Activated naive CD8-positive, alpha-beta T cell treated with anti-CD3 and anti-CD28 coated beads, Interleukin-2, amount 10 ng/mL, durations not matched to agents 7 days and 5 days (primary cell): ENCODE measurements around the gene SMCP. TPM values are rescaled to one million over a fixed set of nuclear protein-coding genes. Genes with fewer than 3 reads are reported as not detected.

Experiments used
- ATAC-seq: fragments of 150-1000 bp; cut with Tn5 transposase; one replicate; pipeline ENCODE4 v1.10.0; 2021; ENCODE audit warnings: low read depth, moderate library complexity
- POLR2A ChIA-PET: fragments of 350-600 bp; sonication (Branson Sonifier 250); formaldehyde crosslinking; loops from one replicate; lab custom pipeline; 2021; ENCODE audit warnings: antibody characterized with exemption; lab: Charles Lee
- DNase-seq: peaks from one replicate; pipeline ENCODE4 v3.0.0; 2021
- H3K27ac Mint-ChIP-seq: one replicate; pipeline ENCODE4 v1.8.0; 2022; ENCODE audit warnings: mild to moderate bottlenecking, mixed read lengths
- H3K27me3 Mint-ChIP-seq: one replicate; pipeline ENCODE4 v1.8.0; 2022; ENCODE audit warnings: mild to moderate bottlenecking, moderate library complexity, mixed read lengths
- H3K36me3 Mint-ChIP-seq: one replicate; pipeline ENCODE4 v1.8.0; 2021; ENCODE audit warnings: mild to moderate bottlenecking, mixed read lengths
- H3K4me1 Mint-ChIP-seq: one replicate; pipeline ENCODE4 v1.8.0; 2021; ENCODE audit warnings: mixed read lengths
- H3K4me3 Mint-ChIP-seq: one replicate; pipeline ENCODE4 v1.8.0; 2022; ENCODE audit warnings: mild to moderate bottlenecking, moderate library complexity, mixed read lengths
- H3K9me3 Mint-ChIP-seq: one replicate; pipeline ENCODE4 v1.8.0; 2021; ENCODE audit warnings: mixed read lengths
- total RNA-seq, 2 experiments: library from RNA; stranded (reverse); gene quantifications; one replicate each; pipeline ENCODE4 v1.2.3, GENCODE V29; 2021

SMCP gene
- total RNA-seq, 2 experiments from 2014 or later = not detected

GRCh38 chr1:152876827-152877226 is 1.3 kb upstream of the SMCP start:
- Mint-ChIP-seq H3K27ac (no peak overlapping the region), H3K36me3 (no peaks in the 10 kb centered on the region), H3K9me3 (no peaks in the 10 kb centered on the region), H3K27me3 (peaks cover 3% of the 10 kb centered on the region), H3K4me3 (no peak overlapping the region), H3K4me1 (no peaks in the 10 kb centered on the region)
- POLR2A ChIA-PET = no interaction called here
- DNase-seq = no peak
- no peak for ATAC-seq

- no peaks in the 10 kb centered on the region for H3K9me3 Mint-ChIP-seq
- no peak overlapping the region for H3K4me3 Mint-ChIP-seq
- H3K36me3 Mint-ChIP-seq = no peaks in the 10 kb centered on the region
- DNase-seq = no peak
- peaks cover under 1% of the 10 kb centered on the region for H3K27me3 Mint-ChIP-seq
- no peak for ATAC-seq
- no peak overlapping the region for H3K27ac Mint-ChIP-seq
- no peaks in the 10 kb centered on the region for H3K4me1 Mint-ChIP-seq
- POLR2A ChIA-PET = no interaction called here
Measured at GRCh38 chr1:152879559-152880198, 1.6 kb downstream of the SMCP start.

GRCh38 chr1:152880316-152880715 is 2.2 kb downstream of the SMCP start:
- POLR2A ChIA-PET = no interaction called here
- H3K27ac Mint-ChIP-seq = no peak overlapping the region
- no peaks in the 10 kb centered on the region for H3K4me1 Mint-ChIP-seq

DNA sequence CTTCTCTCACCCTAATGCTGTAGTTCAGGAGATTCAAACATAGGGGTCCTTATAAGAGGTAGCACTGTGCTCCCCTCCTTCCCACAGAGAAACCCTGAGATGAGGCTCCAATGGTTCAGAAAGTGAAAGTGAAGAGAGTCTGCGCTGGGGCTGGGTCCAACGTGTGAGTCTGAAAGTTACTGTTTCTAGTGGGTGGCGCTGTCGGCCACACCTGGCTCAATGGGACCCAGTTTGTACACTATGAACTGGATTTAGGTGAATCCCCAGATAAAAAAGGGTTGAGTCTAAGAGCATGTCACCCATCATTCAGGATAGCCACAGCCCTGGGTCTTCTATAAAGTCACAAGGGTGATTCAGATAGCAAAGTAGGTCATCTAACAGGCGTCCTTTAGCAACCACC is 2.8 kb downstream of the SMCP start:
- no peak for DNase-seq
- H3K27ac Mint-ChIP-seq = no peak overlapping the region
- POLR2A ChIA-PET = no interaction called here
- H3K4me1 Mint-ChIP-seq = no peaks in the 10 kb centered on the region
- H3K9me3 Mint-ChIP-seq = no peaks in the 10 kb centered on the region
- H3K36me3 Mint-ChIP-seq = no peaks in the 10 kb centered on the region
- ATAC-seq = no peak
- no peak overlapping the region for H3K4me3 Mint-ChIP-seq
- no peaks in the 10 kb centered on the region for H3K27me3 Mint-ChIP-seq

More at GRCh38 chr1:152880316-152880715, 2.2 kb downstream of the SMCP start:
- no peak for DNase-seq
- no peaks in the 10 kb centered on the region for H3K27me3 Mint-ChIP-seq
- no peak for ATAC-seq
- H3K36me3 Mint-ChIP-seq = no peaks in the 10 kb centered on the region
- H3K9me3 Mint-ChIP-seq = no peaks in the 10 kb centered on the region
- H3K4me3 Mint-ChIP-seq = no peak overlapping the region

GRCh38 chr1:152884085-152884484 is 6.0 kb downstream of the SMCP start:
- no peak for DNase-seq
- Mint-ChIP-seq H3K4me3 (no peak overlapping the region), H3K36me3 (no peaks in the 10 kb centered on the region), H3K4me1 (no peaks in the 10 kb centered on the region), H3K9me3 (no peaks in the 10 kb centered on the region), H3K27me3 (no peaks in the 10 kb centered on the region), H3K27ac (no peak overlapping the region)
- POLR2A ChIA-PET = no interaction called here
- no peak for ATAC-seq

- H3K4me1 Mint-ChIP-seq = no peaks in the 10 kb centered on the region
- no peak overlapping the region for H3K27ac Mint-ChIP-seq
- H3K36me3 Mint-ChIP-seq = no peaks in the 10 kb centered on the region
- ATAC-seq (no peak), DNase-seq (no peak)
- H3K9me3 Mint-ChIP-seq = no peaks in the 10 kb centered on the region
- H3K27me3 Mint-ChIP-seq = no peaks in the 10 kb centered on the region
- no peak overlapping the region for H3K4me3 Mint-ChIP-seq
- POLR2A ChIA-PET = no interaction called here
Measured at GRCh38 chr1:152884506-152884905, 6.4 kb downstream of the SMCP start.

GRCh38 chr1:152884966-152885624 is 7.0 kb downstream of the SMCP start:
- Mint-ChIP-seq H3K9me3 (no peaks in the 10 kb centered on the region), H3K4me1 (no peaks in the 10 kb centered on the region), H3K27ac (no peak overlapping the region), H3K36me3 (no peaks in the 10 kb centered on the region), H3K27me3 (no peaks in the 10 kb centered on the region), H3K4me3 (no peak overlapping the region)
- POLR2A ChIA-PET = no interaction called here
- DNase-seq (no peak), ATAC-seq (no peak)

- no peak overlapping the region for H3K27ac Mint-ChIP-seq
- H3K27me3 Mint-ChIP-seq = no peaks in the 10 kb centered on the region
- POLR2A ChIA-PET = no interaction called here
- ATAC-seq (no peak), DNase-seq (no peak)
- H3K4me1 Mint-ChIP-seq = no peaks in the 10 kb centered on the region
- no peaks in the 10 kb centered on the region for H3K36me3 Mint-ChIP-seq
- H3K4me3 Mint-ChIP-seq = no peak overlapping the region
- H3K9me3 Mint-ChIP-seq = no peaks in the 10 kb centered on the region
Measured at GRCh38 chr1:152886085-152886484, 8.0 kb downstream of the SMCP start.

- POLR2A ChIA-PET = no interaction called here
- Mint-ChIP-seq H3K27ac (no peak overlapping the region), H3K4me3 (no peak overlapping the region), H3K4me1 (no peaks in the 10 kb centered on the region), H3K27me3 (peaks cover 3% of the 10 kb centered on the region), H3K9me3 (no peaks in the 10 kb centered on the region), H3K36me3 (no peaks in the 10 kb centered on the region)
- no peak for ATAC-seq
- no peak for DNase-seq
Measured at GRCh38 chr1:152886758-152887409, 8.8 kb downstream of the SMCP start.

DNA sequence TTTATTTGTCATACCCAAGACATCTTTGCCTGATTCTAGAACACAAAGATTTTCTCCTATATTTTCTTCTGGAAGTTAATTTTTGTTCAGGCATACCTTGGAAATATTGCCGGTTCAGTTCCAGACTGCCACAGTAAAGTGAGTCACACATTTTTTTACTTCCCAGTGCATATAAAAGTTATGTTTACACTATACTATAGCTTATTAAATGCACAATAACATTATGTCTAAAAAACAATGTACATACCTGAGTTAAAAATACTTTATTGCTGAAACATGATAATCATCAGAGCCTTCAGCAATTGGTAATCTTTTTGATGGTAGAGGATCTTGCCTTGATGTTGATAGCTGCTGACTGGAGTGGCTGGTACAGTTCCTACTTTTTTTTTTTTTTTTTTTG is 10.0 kb downstream of the SMCP start:
- Mint-ChIP-seq H3K9me3 (no peaks in the 10 kb centered on the region), H3K36me3 (no peaks in the 10 kb centered on the region), H3K27ac (no peak overlapping the region), H3K4me1 (no peaks in the 10 kb centered on the region), H3K4me3 (no peak overlapping the region), H3K27me3 (peaks cover 11% of the 10 kb centered on the region)
- ATAC-seq (no peak), DNase-seq (no peak)
- POLR2A ChIA-PET = interaction anchor here (0.7 kb wide), 1 partner anchor 282 kb away, joined by 3 read pairs; no protein-coding TSS in a partner anchor

- POLR2A ChIA-PET = no interaction called here
- Mint-ChIP-seq H3K36me3 (no peaks in the 10 kb centered on the region), H3K4me3 (no peak overlapping the region), H3K27me3 (peaks cover 16% of the 10 kb centered on the region), H3K27ac (no peak overlapping the region), H3K9me3 (no peaks in the 10 kb centered on the region), H3K4me1 (no peaks in the 10 kb centered on the region)
- ATAC-seq = no peak
- no peak for DNase-seq
Measured at GRCh38 chr1:152899027-152899426, 20.9 kb downstream of the SMCP start.

- ATAC-seq (no peak), DNase-seq (no peak)
- Mint-ChIP-seq H3K27me3 (peaks cover 12% of the 10 kb centered on the region), H3K4me3 (no peak overlapping the region), H3K27ac (no peak overlapping the region), H3K36me3 (no peaks in the 10 kb centered on the region), H3K9me3 (no peaks in the 10 kb centered on the region), H3K4me1 (no peaks in the 10 kb centered on the region)
- POLR2A ChIA-PET = no interaction called here
Measured at GRCh38 chr1:152899883-152900282, 21.8 kb downstream of the SMCP start.

DNA sequence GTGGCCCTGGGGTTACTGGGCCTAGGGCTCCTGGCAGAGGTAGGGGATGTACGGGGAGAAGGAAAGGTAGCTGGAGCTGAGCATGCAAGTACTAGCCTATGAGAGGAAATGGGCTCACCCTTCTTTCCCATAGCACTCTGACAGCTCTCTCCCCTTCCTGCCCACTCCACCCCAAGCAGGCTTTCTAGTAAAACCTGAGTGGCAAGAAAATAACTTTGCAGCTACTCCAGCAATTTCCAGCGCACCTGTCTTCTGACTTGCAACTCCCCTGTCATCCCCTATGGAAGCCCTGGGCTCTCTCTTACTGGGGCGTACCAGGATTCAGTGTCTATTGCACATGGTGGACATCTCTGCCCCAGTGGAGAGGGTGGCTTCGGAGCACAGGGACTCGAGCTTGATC is 23.5 kb downstream of the SMCP start:
- DNase-seq (no peak), ATAC-seq (no peak)
- H3K36me3 Mint-ChIP-seq = no peaks in the 10 kb centered on the region
- H3K27me3 Mint-ChIP-seq = peaks cover 9% of the 10 kb centered on the region
- no peaks in the 10 kb centered on the region for H3K4me1 Mint-ChIP-seq
- no peak overlapping the region for H3K27ac Mint-ChIP-seq
- POLR2A ChIA-PET = no interaction called here
- H3K4me3 Mint-ChIP-seq = no peak overlapping the region
- H3K9me3 Mint-ChIP-seq = no peaks in the 10 kb centered on the region

GRCh38 chr1:152902636-152903035 is 24.5 kb downstream of the SMCP start:
- DNase-seq = no peak
- Mint-ChIP-seq H3K9me3 (no peaks in the 10 kb centered on the region), H3K4me3 (no peak overlapping the region), H3K4me1 (no peaks in the 10 kb centered on the region), H3K27ac (no peak overlapping the region), H3K27me3 (peaks cover 10% of the 10 kb centered on the region), H3K36me3 (no peaks in the 10 kb centered on the region)
- POLR2A ChIA-PET = no interaction called here
- ATAC-seq = no peak
